T-helper 1 cell (primary cell): Measurements from ENCODE around the gene TACC2.
"Not testable (repeated sequence)": the region's sequence is repeated elsewhere in the genome, so short reads cannot be mapped to it uniquely, and the experiment has no call there.

Experiments used
- DNase-seq, 5 donors: peaks; one replicate each; pipeline ENCODE4 v3.0.0-alpha.2; 2012 to 2020

The TACC2 gene

DNA sequence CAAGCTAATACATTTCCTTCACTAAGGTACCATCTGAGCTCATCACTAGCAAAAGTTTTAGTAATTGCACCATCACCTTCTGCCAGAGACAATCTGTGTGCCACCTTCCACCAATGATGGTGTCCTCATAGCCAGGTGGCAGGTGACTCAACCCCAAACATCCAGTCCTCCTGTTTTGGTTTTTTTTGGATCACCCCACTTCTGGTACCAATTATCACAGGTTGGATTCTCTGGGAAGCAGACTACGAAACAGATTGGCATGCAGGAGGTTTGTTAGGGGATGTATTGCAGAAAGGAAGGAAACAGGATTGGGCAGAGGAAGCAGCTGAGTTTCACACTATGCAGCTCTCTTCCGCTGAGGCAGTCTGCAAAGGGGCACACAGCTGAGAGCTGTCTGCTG, 4.5 kb upstream of the TACC2 start:
- no peak for DNase-seq

DNA sequence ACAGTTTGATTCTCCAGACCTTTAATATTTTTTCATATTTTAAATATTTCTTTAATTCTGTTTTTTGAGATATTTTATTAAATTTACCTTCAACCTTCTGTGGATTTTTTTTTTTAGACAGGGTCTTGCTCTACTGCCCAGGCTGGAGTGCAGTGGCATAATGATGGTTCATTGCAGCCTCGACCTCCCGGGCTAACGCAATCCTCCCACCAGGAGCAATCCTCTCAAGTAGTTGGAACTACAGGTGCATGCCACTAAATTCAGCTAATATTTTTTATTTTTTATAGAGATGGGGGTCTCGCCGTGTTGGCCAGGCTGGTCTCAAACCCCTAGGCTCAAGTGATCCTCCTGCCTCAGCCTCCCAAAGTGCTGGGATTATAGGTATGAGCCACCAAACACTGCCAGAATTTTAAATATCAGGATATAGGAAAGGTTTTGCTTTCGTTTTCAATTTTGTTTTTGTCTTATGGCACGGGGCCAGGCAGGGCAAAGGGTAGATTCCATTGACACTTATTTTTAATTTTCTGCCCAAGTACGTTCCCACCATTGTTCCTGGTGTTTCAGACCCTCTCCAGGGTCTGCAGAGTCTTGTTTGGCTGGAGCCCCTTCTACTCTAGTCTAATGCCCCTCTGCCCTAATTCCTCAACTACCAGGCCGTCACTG, 1.2 kb downstream of the TACC2 start:
- DNase-seq: no peak

DNA sequence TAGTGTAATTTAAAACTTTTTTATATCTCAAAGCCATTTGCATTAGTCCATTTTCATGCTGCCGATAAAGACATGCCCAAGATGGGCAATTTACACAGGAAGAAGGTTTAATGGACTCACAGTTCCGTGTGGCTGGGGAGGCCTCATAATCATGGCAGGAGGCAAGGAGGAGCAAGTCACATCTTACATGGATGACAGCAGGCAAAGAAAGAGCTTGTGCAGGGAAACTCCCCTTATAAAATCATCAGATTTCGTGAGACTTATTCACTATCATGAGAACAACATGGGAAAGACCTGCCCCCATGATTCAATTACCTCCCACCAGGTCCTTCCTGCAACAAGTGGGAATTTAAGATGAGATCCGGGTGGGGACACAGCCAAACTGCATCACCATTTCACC, 2.8 kb downstream of the TACC2 start:
- DNase-seq: not testable (repeated sequence)

DNA sequence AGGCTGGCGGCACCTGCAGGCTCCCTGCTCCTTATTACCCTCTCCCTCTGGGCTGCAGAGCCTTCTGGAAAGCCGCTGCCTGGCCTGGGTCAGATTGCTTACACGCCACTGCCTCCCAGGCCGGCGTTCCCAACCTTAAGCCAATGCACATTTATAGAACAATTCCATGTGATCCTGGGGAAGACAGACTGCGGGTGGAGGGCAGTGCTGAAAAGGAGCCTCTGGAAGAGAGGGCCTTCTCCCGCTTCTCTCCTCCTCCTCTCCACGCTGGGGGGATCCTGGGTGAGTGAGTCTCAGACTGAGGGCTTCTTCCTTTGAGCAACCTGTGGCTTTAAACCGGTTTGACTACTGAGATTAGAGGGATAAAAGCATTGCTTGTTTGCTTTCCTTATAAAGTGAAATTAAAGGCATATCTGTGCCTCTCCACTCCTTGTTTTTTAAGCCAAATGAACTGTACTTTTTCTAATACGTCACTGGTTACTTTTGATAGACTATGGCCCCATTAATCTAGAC, 5.5 kb downstream of the TACC2 start:
- no peak for DNase-seq

DNA sequence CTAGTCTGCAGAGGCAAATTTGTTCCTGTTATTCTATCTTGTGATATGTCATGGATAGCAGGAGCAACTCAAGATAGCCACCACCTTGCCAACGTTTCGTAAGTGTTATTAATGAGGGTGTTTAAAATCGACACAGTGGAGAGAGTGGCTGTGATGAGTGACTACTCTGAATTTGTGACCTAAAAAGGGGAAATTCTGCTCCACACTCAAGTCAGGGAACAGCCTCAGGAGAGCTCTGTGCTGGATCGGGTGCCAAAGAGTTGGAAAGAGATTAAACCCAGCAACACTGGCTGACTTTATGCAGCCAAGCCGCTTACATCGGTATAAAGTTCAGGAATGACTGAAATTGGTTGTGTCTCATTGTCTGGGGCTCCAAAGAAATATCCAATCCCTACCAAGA, 9.5 kb downstream of the TACC2 start:
- DNase-seq: no peak

DNA sequence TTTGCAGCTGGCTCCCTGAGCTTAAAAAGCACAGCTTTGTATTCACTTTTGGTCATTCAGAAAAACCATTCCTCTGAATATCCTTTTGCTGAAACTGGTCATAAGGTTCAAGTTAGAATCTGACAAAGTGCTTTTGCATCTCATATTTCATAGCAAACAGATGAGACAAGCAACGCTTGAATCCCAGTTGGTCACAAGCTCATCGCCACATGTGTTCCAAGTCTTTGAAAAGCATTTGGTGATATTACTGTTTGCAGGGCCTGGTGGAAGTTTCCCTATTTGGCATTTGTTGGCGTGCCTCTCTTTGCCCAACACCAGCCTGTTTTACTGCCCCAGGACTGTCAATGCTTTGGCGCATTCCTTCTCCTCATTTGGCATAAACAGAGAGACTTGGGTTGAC, 10.3 kb downstream of the TACC2 start:
- no peak for DNase-seq

DNA sequence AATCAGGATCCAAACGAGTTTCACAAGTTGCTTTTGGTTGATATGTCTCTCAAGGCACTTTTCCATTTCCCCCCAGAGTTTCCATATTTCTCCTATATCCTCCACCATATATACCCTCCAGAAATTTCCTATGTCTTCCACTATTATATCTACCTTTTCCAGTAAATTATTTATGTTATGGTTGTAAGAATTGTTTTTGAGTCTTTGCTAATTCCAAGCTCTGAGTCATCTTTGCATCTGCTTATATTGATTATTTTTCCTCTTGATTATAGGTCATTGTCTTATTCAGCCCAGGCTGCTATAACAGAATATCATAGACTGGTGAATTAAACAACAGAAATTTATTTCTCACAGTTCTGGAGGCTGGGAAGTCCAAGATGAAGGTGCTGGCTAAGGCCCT, 12.7 kb downstream of the TACC2 start:
- DNase-seq: no peak

DNA sequence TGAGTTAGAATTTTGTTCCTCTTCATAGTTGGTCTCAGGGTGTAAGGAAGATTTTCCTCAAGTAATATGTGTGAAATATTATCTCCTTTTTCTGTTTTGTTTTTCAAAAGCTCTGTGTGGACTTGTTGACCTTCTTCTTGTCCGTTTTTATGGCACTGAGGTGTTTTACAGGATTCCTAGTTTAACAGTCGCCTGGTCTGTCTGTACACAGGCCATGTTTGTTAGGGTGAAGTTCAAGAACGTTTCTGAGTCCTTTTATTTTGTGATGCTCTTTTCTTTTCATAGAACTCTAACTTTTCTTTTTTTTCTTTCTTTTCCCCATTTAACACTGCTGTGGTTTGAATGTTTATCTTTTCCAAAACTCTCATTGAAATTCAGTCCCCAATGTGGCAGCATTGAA, 18.5 kb downstream of the TACC2 start:
- DNase-seq: no peak

DNA sequence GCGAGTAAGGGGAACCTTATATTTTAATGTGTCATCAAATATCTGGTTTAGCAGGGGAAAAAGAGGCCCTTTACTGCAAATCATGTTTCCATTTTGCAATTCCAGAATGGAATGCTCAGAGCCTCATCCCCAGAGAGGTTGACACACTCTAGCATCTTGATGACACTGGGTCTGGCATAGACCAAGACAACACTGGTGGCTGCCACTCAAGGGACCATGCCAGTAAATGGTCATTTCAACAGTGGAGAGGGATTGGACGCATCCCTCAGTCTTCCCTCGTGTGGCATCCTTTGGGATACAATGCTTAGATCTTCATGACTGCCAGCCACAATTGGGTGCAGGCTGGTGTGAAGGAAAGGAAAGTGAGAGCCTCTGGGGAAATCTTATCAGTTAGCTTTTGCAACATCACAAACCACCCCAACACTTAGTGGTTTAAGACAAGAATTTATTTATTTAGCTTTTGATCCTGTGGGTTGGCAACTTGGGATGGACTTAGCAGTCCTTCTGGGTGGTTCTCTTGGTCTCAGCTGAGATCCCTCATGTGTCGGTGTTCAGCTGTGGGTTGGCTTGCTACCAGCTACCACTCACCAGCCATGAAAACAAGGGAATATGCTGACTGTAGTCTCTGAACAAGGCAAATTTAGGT, 21.6 kb downstream of the TACC2 start:
- no peak for DNase-seq

DNA sequence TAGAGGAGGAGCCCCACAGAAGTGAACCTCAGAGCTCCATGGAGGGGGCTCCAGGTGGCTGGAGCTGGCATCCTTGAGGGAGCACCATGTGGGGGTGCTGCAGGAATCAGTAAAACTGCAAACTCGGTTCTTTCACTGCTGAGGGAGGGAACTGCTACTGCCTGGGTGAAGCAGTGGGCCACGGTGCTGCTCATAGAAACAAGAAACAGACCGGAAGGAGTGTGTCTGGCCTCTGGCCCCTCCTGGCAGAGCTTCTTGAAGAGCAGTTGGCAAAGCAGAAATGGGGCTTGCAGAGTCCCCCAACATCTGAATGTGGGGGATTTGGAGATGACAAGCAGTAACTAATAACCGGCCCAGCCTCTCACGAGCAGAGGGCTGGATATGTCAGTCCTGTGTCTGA, 23.8 kb downstream of the TACC2 start:
- no peak for DNase-seq

DNA sequence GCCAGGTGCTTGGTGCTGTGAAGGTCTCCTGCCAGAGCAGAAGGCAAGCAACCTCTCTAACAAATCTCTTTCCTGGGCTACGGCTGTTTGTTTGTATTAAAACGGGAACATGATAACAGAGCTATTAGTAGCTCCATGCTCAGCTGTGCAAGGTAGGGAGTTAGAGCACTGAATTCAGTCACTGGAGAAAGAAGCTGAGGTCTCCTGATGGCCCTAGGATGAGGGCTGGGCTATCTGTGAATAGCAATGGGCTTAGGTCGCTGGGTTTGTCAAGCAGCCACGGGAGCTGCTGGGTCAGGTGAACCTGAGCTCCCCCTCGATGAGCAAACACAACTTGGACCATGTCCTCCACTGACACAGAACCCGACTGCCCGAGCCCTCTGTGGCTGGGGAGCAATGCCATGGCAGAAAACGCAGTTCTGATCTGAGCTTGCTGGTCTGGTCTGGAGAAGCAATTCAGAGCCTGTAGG, 24.4 kb downstream of the TACC2 start:
- no peak for DNase-seq

DNA sequence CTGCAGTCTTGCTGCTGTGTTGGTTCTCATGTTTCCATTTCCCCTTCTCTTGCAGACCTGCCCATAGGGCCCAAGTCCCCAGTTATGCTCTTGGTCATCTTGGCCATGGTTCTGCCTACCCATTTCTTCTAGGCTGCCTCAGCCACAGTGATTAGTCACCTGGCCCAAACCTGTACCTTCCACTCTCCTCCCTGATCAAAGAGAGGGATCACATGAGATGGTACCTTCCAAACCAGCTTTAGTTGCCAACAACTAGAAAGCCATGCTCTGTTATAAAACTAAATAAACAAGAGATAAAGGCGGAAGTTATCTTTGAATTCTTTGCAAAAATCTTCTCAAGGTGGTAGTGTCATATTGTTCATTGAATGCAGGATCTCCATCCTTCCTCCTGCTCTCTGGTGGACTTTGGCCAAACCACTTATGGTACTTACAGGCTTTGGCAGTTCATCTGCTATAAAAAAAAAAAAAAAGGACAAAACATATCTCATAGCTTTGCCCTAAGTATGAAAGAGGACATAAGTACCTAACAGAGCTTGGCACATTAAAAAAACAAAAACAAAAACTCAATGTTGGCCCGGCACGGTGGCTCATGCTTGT, 25.8 kb downstream of the TACC2 start:
- DNase-seq: no peak

DNA sequence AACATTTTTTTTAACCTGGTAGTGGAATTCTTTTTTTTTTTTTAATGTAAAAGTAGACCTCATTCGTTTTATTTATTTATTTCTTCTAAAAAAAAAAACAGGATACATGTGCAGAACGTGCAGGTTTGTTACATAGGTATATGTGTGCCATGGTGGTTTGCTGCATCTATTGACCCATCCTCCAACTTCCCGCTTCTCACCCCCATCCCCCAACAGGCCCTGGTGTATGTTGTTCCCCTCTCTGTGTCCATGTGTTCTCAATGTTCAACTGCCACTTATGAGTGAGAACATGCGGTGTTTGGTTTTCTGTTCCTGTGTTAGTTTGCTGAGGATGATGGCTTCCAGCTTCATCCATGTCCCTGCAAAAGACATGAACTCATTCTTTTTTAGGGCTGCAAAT, 29.0 kb downstream of the TACC2 start:
- not testable (repeated sequence) for DNase-seq

DNA sequence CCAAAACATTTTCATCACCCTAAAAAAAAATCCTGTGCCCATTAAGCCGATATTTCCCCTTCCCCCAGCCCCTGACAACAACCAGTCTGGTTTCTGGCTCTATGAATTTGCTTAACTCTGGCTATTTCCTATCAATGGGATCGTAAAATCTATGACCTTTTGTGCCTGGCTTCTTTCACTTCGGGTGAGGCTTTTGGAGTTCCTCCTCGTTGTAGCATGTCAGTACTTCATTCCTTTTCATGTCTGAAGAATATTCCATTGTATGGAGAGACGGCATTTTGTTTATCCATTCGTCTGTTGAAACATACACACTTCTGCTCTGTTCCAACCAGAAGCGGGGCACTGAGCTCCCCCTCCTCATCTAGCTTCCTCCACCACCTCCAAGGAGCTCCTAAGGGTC, 29.5 kb downstream of the TACC2 start:
- no peak for DNase-seq

DNA sequence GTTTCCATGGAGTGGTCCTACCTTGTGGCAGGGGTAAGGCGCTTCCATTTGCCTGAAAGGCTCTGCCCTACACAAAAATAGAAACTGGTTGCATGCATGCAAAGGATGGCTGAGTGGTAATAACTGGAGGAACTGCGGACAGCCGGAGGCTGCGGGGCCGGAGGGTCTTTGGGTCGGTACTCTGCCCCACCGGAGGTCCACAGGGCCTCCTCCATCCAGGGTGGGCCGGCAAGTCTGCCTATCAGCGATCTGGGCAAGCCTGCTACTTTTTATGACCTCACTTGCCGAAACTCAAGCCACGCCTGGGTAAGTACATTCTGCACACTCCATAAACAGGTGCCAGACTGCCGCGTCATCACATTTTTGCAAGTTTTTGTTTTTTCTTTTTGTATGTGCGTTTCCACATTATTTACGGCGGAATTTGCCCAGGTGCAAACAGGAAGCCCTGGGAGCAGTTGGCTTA, 30.0 kb downstream of the TACC2 start:
- DNase-seq: no peak

DNA sequence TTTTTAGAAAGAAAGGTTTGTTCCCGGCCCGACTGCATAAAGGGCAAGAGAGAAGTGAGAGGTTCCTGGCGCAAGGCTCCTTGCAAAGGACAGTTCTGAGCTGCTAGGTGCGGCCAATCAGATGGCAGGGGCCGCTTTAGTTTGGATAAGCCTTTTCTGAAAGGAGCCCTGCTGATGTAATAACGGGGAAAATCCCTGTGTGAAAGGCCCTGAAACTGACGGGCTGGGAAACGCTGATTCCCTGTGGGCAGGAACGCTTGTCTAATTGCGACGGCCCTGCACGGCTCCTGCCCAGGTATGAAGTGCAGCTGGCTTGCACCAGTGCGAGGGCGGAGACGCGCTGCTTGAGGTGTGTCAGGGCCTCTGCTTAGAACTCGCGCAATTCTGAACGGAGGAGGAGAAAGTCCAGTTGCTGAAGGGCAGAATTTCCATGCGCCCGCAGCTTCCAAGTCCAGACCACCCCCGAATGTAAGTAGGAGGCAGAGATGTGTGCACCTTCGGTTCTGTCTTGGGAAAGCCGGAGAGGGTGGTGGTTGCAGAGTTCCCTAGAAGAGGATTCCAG, 30.5 kb downstream of the TACC2 start:
- DNase-seq: no peak

DNA sequence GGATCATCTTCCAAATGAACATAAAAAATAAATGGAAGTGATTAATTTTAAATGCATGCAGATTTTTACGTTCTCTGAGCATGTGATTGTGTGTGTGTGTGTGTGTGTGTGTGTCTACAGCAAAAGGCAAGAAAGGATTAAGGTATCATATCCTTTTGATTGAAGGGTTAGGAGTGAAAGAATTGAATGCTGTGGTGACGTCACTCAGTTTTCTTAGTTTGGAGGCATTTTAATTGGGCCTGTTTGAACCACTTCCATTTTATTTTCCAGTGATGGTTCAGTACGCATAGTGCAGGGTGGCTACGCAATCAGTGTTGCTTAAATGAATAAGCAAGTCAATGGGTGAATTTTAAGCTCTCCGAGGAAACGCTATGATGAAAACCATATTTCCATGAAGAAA, 31.3 kb downstream of the TACC2 start:
- DNase-seq: no peak

DNA sequence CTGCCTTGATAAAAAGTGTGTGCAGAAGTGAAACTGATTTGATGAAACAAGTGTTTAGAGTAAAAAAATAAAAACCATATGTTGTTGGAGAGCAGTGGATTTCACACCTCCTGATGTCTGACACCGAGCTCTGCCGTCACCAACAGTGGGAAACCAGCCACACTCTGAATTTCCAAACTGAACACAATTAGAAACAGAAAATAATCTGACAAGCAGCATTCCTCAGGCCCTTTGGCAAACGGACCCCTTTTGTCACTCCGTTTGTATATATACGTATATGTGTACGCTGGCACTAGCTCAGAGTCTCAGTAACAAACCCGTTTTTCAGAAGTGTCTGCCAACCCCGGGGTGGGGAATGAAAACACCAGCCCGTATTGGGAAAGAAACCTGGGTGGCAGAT, 32.4 kb downstream of the TACC2 start:
- DNase-seq: no peak

DNA sequence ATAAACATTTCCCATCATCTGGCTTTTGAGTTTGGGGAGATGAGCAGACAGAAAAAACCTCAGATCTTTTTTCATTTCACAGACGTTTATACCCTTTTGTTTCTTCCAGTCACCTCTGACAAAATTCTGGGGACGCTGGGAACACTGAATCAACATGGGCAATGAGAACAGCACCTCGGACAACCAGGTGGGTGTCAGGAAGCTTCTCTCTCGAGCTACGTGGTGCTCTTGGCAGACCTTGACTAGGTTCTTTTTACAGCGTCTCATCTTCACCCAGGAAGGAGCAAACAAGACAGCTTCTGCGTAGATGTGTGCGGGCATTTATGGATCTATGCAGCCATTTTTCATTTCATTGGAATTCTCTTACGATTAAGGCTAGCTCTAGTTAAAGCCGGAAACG, 32.9 kb downstream of the TACC2 start:
- no peak for DNase-seq

DNA sequence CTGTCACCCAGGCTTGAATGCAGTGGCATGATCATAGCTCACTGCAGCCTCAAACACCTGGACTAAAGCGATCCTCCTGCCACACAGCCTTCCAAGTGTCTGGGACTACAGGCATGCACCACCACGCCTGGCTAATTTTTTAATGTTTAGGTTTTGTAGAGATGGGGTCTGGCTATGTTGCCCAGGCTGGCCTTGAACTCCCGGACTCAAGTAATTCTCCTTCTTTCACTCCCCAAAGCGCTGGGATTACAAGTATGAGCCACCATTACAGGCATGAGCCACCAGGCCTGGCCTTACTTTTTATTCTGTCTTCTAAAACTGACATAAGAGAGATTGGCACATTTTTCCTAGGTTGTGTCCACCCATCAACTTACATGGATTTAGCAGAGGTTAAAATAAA, 33.3 kb downstream of the TACC2 start:
- no peak for DNase-seq

DNA sequence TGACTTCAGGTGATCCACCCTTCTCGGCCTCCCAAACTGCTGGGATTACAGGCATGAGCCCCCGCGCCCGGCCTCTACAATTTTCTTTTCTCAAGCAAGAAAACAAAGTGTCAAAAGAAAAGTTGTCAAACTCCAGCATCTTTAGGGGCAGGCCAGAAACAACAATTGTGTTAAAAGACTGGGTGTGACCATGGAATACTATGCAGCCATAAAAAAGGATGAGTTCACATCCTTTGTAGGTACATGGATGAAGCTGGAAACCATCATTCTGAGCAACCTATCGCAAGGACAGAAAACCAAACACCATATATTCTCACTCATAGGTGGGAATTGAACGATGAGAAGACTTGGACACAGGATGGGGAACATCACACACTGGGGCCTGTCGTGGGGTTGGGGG, 34.3 kb downstream of the TACC2 start:
- not testable (repeated sequence) for DNase-seq

DNA sequence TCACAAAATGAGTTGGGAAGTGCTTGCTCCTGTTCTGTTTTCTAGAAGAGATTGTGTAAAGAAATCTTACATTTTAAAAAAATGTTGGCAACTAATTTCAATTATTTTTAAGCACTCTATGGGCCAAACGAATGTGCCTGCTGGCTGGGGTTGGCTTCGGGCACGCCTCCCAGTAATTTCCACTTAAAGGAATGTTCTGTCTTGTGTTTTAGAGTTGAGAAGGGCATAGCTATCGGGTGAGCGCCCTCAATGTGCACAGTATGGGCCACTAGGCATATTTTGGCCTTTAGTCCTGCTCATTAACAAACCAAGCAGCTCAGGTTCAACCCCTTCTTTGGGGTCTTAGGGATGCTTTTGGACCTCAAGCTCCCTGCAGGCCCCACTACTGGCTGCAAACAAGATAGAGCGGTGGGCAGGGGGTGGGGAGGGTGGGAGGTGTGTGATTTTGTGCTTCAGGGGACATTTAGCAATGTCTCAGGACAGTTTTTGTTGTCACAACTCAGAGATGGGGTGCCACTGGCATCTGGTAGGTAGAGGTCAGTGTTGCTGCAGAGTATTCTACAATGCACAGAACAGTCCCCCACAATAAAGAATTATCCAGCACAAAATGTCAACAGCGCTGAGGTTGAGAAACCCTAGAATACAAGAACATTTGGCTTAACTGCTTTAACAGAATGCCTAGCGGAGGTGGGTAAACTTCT, 40.7 kb downstream of the TACC2 start:
- DNase-seq: no peak

DNA sequence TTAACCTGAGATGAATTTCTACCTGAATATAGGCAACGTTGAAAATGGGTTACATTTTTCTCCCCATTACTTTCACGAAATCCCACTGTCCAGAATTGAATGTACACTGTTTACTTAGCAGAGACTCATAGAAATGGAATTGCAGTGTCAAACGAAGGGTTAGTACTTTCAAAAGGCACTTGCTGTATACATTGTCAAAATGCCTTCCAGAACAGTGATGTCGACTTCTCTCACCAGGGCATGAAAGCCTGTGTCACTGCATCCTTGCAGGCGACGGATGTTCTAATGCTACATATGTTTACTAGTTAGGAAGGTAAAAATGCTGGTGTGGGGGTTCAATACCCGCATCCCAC, 41.2 kb downstream of the TACC2 start:
- DNase-seq: no peak
